B cell (primary cell): ENCODE data around the gene STAT5B. TPM values are rescaled to one million over a fixed set of nuclear protein-coding genes. Genes with fewer than 3 reads are reported as not detected.
A peak's percentile ranks its signal among the peaks of the same experiment; 100 is the strongest.

Experiments
- ATAC-seq: fragments of 200-7000 bp; cut with Tn5 transposase; one replicate; pipeline ENCODE4 v1.10.0; 2021; ENCODE audit warnings: low read depth, mild to moderate bottlenecking, moderate number of reproducible peaks, moderate library complexity
- CTCF ChIA-PET: fragments of 350-600 bp; sonication (Branson Sonifier 250); formaldehyde crosslinking; loops from one replicate; lab custom pipeline; 2021; ENCODE audit warnings: antibody characterized with exemption, inconsistent platforms; lab: Charles Lee
- POLR2A ChIA-PET: fragments of 350-600 bp; sonication (Branson Sonifier 250); formaldehyde crosslinking; loops from one replicate; lab custom pipeline; 2021; ENCODE audit warnings: antibody characterized with exemption; lab: Charles Lee
- DNase-seq: peaks from one replicate; pipeline ENCODE4 v3.0.0; 2013
- H2AFZ ChIP-seq: 2 replicates; pipeline ENCODE4 v1.6.1; 2012; ENCODE audit warnings: mild to moderate bottlenecking, low read depth, low read length; ENCODE audit not compliant: insufficient read depth, poor library complexity, severe bottlenecking
- H3K27ac ChIP-seq, 2 donors: 1 replicate in 1 of 2; 2 replicates in 1 of 2; pipeline ENCODE4 v1.5.1; 2012 to 2013; ENCODE audit warnings: low read length in 2 of 2, mild to moderate bottlenecking in 2 of 2, moderate library complexity in 1 of 2
- H3K27me3 ChIP-seq, 4 experiments: fragments of 200-600 bp in 1 of 4; sonication (generic) in 1 of 4; replicated peaks in 1 of 4; 1 replicate in 2 of 4; 2 replicates in 2 of 4; pipeline versions ENCODE4 v1.6.1 to v1.7.0; 2013 to 2016; ENCODE audit warnings: low read length in 3 of 4, mild to moderate bottlenecking in 2 of 4, mixed read lengths in 1 of 4, moderate library complexity in 1 of 4; ENCODE audit not compliant: insufficient read depth in 4 of 4, control insufficient read depth in 3 of 4; ENCODE audit errors: control extremely low read depth in 1 of 4
- H3K36me3 ChIP-seq, 2 experiments: replicated peaks in 1 of 2; 1 replicate in 1 of 2; 2 replicates in 1 of 2; pipeline versions ENCODE4 v1.6.1 to v1.7.1; 2013; ENCODE audit warnings: low read length in 1 of 2; ENCODE audit not compliant: insufficient read depth in 2 of 2, control insufficient read depth in 1 of 2; ENCODE audit errors: control extremely low read depth in 1 of 2, extremely low read depth in 1 of 2
- H3K4me1 ChIP-seq, 2 donors: fragments of 200-600 bp in 1 of 2; sonication (generic) in 1 of 2; 1 replicate in 1 of 2; 2 replicates in 1 of 2; pipeline versions ENCODE4 v1.5.1 to v1.6.1; 2013 to 2017; ENCODE audit warnings: low read length in 2 of 2; ENCODE audit not compliant: control insufficient read depth in 2 of 2, insufficient read depth in 2 of 2
- H3K4me2 ChIP-seq: replicated peaks from 2 replicates; pipeline ENCODE3; 2012; ENCODE audit warnings: mild to moderate bottlenecking, low read depth, low read length; ENCODE audit not compliant: poor library complexity, severe bottlenecking
- H3K4me3 ChIP-seq, 5 experiments: fragments of 200-600 bp in 1 of 5; sonication (generic) in 1 of 5; 1 replicate in 3 of 5; 2 replicates in 2 of 5; pipeline versions ENCODE4 v1.5.1 to v1.7.0; 2011 to 2016; ENCODE audit warnings: low read length in 4 of 5, mild to moderate bottlenecking in 4 of 5, low read depth in 2 of 5, control low read depth in 1 of 5, moderate library complexity in 1 of 5; ENCODE audit not compliant: insufficient read depth in 1 of 5; ENCODE audit errors: control extremely low read depth in 1 of 5, extremely low read depth in 1 of 5
- H3K79me2 ChIP-seq: fragments of 200-600 bp; sonication (generic); one replicate; pipeline ENCODE4 v1.6.0; 2016; ENCODE audit warnings: low read length; ENCODE audit not compliant: control insufficient read depth, insufficient read depth
- H3K9ac ChIP-seq: fragments of 200-600 bp; sonication (generic); 2 replicates; pipeline ENCODE4 v1.6.1; 2017; ENCODE audit warnings: mild to moderate bottlenecking, low read length, moderate library complexity
- H3K9me3 ChIP-seq, 3 donors: one replicate each; pipeline versions ENCODE4 v1.6.1 to v1.7.1; 2013; ENCODE audit warnings: low read length in 2 of 3; ENCODE audit not compliant: control insufficient read depth in 2 of 3, insufficient read depth in 1 of 3; ENCODE audit errors: control extremely low read depth in 1 of 3
- H4K20me1 ChIP-seq: 2 replicates; pipeline ENCODE4 v1.6.0; 2012; ENCODE audit warnings: mild to moderate bottlenecking, low read length; ENCODE audit not compliant: insufficient read depth, control insufficient read depth, poor library complexity, severe bottlenecking
- H3K27ac Mint-ChIP-seq: one replicate; pipeline ENCODE4 v1.8.0; 2021; ENCODE audit warnings: mixed read lengths
- H3K27me3 Mint-ChIP-seq: one replicate; pipeline ENCODE4 v1.8.0; 2021; ENCODE audit warnings: mixed read lengths
- H3K4me1 Mint-ChIP-seq: one replicate; pipeline ENCODE4 v1.8.0; 2021; ENCODE audit warnings: mixed read lengths
- H3K4me3 Mint-ChIP-seq: one replicate; pipeline ENCODE4 v1.8.0; 2021; ENCODE audit warnings: mixed read lengths
- H3K9me3 Mint-ChIP-seq: one replicate; pipeline ENCODE4 v1.8.0; 2022; ENCODE audit warnings: mixed read lengths; ENCODE audit not compliant: insufficient read depth
- EZH2 ChIP-seq: IDR thresholded peaks from 2 replicates; pipeline ENCODE4 v1.6.1; 2012; ENCODE audit warnings: borderline replicate concordance, low read depth, mild to moderate bottlenecking, moderate library complexity, low read length; ENCODE audit not compliant: insufficient read depth, poor library complexity, severe bottlenecking
- WGBS: methylation state at CpG from one replicate; pipeline ENCODE4 v1.1.5; 2013; ENCODE audit warnings: missing lambda C conversion rate; ENCODE audit not compliant: insufficient coverage; 5-methylcytosine and 5-hydroxymethylcytosine counted together
- intact Hi-C: fragments of 100-400 bp; cut with micrococcal nuclease; formaldehyde crosslinking; loops from one replicate; pipeline ENCODE4 v1.10.0; 2022
- polyA plus RNA-seq: library from polyadenylated mRNA; depleted of rRNA; stranded (reverse); fragments of >200 nt; gene quantifications from 2 replicates; pipeline ENCODE4 v1.2.3, GENCODE V29; 2012
- total RNA-seq, 2 donors: library from RNA; stranded (reverse); fragments of 120-200 nt in 1 of 2; gene quantifications; 1 replicate in 1 of 2; 2 replicates in 1 of 2; pipeline versions ENCODE4 v1.2.3 to v1.2.4, GENCODE V29; 2013 to 2022
- TF ChIP-seq, protein P1 (sequence below): fragments of 200-600 bp; IDR thresholded peaks from one replicate; pipeline ENCODE4 v1.8.0; 2022; ENCODE audit warnings: antibody characterized with exemption, mild to moderate bottlenecking

The STAT5B gene
- total and polyA plus RNA-seq, 2 donors (not counting 1 experiment from before 2014, with no cell fraction given) = 70.0 to 103 TPM

- ChIA-PET CTCF (interaction anchor here (0.9 kb wide), 1 partner anchor 206 kb away, joined by 3 read pairs; no protein-coding TSS in a partner anchor), POLR2A (no interaction called here)
- Mint-ChIP-seq H3K27ac (peak overlapping the region; percentile 63), H3K4me1 (peaks cover 21% of the 10 kb centered on the region), H3K27me3 (no peaks in the 10 kb centered on the region), H3K4me3 (no peak overlapping the region), H3K9me3 (no peaks in the 10 kb centered on the region)
- H3K4me2 ChIP-seq = no peak overlapping the region
- H3K9me3 ChIP-seq = no peaks in the 10 kb centered on the region
- ATAC-seq = no peak
- 96% methylated on average over 9 of the region's 14 CpGs for WGBS
- H3K27me3 ChIP-seq = no peaks in the 10 kb centered on the region
- no peak for TF ChIP-seq EZH2
- TF ChIP-seq, protein P1, sequence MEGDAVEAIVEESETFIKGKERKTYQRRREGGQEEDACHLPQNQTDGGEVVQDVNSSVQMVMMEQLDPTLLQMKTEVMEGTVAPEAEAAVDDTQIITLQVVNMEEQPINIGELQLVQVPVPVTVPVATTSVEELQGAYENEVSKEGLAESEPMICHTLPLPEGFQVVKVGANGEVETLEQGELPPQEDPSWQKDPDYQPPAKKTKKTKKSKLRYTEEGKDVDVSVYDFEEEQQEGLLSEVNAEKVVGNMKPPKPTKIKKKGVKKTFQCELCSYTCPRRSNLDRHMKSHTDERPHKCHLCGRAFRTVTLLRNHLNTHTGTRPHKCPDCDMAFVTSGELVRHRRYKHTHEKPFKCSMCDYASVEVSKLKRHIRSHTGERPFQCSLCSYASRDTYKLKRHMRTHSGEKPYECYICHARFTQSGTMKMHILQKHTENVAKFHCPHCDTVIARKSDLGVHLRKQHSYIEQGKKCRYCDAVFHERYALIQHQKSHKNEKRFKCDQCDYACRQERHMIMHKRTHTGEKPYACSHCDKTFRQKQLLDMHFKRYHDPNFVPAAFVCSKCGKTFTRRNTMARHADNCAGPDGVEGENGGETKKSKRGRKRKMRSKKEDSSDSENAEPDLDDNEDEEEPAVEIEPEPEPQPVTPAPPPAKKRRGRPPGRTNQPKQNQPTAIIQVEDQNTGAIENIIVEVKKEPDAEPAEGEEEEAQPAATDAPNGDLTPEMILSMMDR = no peak
- no peak for DNase-seq
- peaks cover 11 to 15% of the 10 kb centered on the region in 2 donors for H3K4me1 ChIP-seq
- no peak overlapping the region for H3K9ac ChIP-seq
- no peaks in the 10 kb centered on the region for H3K79me2 ChIP-seq
- H3K27ac ChIP-seq = peak overlapping the region in 1 of 2 donors; percentile 56
- H2AFZ ChIP-seq = no peak overlapping the region
- peaks cover 1 to 14% of the 10 kb centered on the region in 2 experiments for H3K36me3 ChIP-seq
- no peak overlapping the region for H3K4me3 ChIP-seq
- no peaks in the 10 kb centered on the region for H4K20me1 ChIP-seq
- intact Hi-C loops = no loop called here
Observed at GRCh38 chr17:42200706-42201457, 75.3 kb downstream of the STAT5B start.

GRCh38 chr17:42199416-42200011 lies 76.7 kb downstream of the STAT5B start:
- Histone ChIP-seq H3K9ac (no peak overlapping the region), H3K27me3 (no peaks in the 10 kb centered on the region), H3K4me3 (no peak overlapping the region), H3K9me3 (no peaks in the 10 kb centered on the region), H3K27ac (peak overlapping the region; percentile 85 to 96), H2AFZ (no peak overlapping the region), H3K4me2 (no peak overlapping the region), H4K20me1 (no peaks in the 10 kb centered on the region), H3K79me2 (peaks cover under 1% of the 10 kb centered on the region), H3K36me3 (peaks cover 0 to 7% of the 10 kb centered on the region in 2 experiments), H3K4me1 (peaks cover 14 to 21% of the 10 kb centered on the region in 2 donors)
- Mint-ChIP-seq H3K27me3 (no peaks in the 10 kb centered on the region), H3K27ac (peak overlapping the region; percentile 81), H3K9me3 (no peaks in the 10 kb centered on the region), H3K4me3 (no peak overlapping the region), H3K4me1 (peaks cover 23% of the 10 kb centered on the region)
- ChIA-PET CTCF (interaction anchor here (0.6 to 1.9 kb wide), 7 partner anchors 13 to 236 kb away, joined by 3 to 8 read pairs (median 3); no protein-coding TSS in a partner anchor), POLR2A (interaction anchor here (1.4 to 2.7 kb wide), 3 partner anchors 15 to 89 kb away, joined by 3 to 8 read pairs (median 4); partner anchors contain the start of gene STAT5A)
- no peak for TF ChIP-seq EZH2
- TF ChIP-seq, protein P1 = no peak
- DNase-seq (no peak), ATAC-seq (no peak)
- WGBS = 100% methylated on average over 5 of the region's 12 CpGs
- intact Hi-C loops = loop anchor here (10.0 kb wide), 1 partner anchor 475 kb away; the partner anchor contains the start of gene PLEKHH3
